Esophagus (tissue), 2 donors: Measurements from ENCODE around the gene HLA-A. TPM values are rescaled to one million over a fixed set of nuclear protein-coding genes. Genes with fewer than 3 reads are reported as not detected.
"Not testable (repeated sequence)": the region's sequence is repeated elsewhere in the genome, so short reads cannot be mapped to it uniquely, and the experiment has no call there.

ENCODE experiments used
- H3K27ac ChIP-seq, 2 donors: one replicate each; pipeline ENCODE4 v1.5.1; 2013; ENCODE audit warnings: low read depth in 2 of 2, mild to moderate bottlenecking in 2 of 2, inconsistent platforms in 1 of 2, low read length in 1 of 2, moderate library complexity in 1 of 2
- H3K27me3 ChIP-seq, 2 donors: one replicate each; pipeline ENCODE4 v1.6.1; 2013; ENCODE audit warnings: low read length in 2 of 2, control low read depth in 1 of 2, mild to moderate bottlenecking in 1 of 2; ENCODE audit not compliant: insufficient read depth in 2 of 2, control insufficient read depth in 1 of 2
- H3K36me3 ChIP-seq, 2 donors: one replicate each; pipeline ENCODE4 v1.6.1; 2013; ENCODE audit warnings: low read length in 1 of 2; ENCODE audit not compliant: control insufficient read depth in 2 of 2, insufficient read depth in 2 of 2
- H3K4me1 ChIP-seq, 2 donors: one replicate each; pipeline ENCODE4 v1.6.1; 2013; ENCODE audit warnings: low read length in 1 of 2; ENCODE audit not compliant: control insufficient read depth in 2 of 2, insufficient read depth in 2 of 2
- H3K4me3 ChIP-seq, 2 donors: one replicate each; pipeline ENCODE4 v1.5.1; 2013; ENCODE audit warnings: low read length in 2 of 2, mild to moderate bottlenecking in 2 of 2, low read depth in 1 of 2, moderate library complexity in 1 of 2
- H3K9me3 ChIP-seq, 2 donors: one replicate each; pipeline ENCODE4 v1.6.1; 2013; ENCODE audit warnings: mild to moderate bottlenecking in 2 of 2, low read depth in 1 of 2, low read length in 1 of 2, moderate library complexity in 1 of 2; ENCODE audit not compliant: control insufficient read depth in 2 of 2, insufficient read depth in 1 of 2
- WGBS, 2 donors: extraction: QIAGEN DNeasy Blood & Tissue Kit; methylation state at CpG; one replicate each; pipeline ENCODE4 v1.1.7; 2013; 5-methylcytosine and 5-hydroxymethylcytosine counted together
- polyA plus RNA-seq, 2 donors: library from polyadenylated mRNA; stranded (reverse); fragments of 200-250 nt; gene quantifications; one replicate each; pipeline ENCODE4 v1.2.3, GENCODE V29; 2013
- donor health status: healthy with polysubstance abuse.
- donor health status: Bipolar disorder and iron deficiency.

Gene HLA-A
- polyA plus RNA-seq, 2 donors: 197 to 259 TPM

DNA sequence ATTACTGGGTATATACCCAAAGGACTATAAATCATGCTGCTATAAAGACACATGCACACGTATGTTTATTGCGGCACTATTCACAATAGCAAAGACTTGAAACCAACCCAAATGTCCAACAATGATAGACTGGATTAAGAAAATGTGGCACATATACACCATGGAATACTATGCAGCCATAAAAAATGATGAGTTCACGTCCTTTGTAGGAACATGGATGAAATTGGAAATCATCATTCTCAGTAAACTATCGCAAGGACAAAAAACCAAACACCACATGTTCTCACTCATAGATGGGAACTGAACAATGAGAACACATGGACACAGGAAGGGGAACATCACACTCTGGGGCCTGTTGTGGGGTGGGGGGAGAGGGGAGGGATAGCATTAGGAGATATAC, 37.7 kb downstream of the HLA-A start:
- not testable (repeated sequence) for H3K27ac ChIP-seq, H3K4me3 ChIP-seq, H3K27me3 ChIP-seq, H3K9me3 ChIP-seq, H3K36me3 ChIP-seq, H3K4me1 ChIP-seq
- 43% methylated on average over 1 of the region's 4 CpGs; no CpG with 5 or more reads in 1 of the 2 donors for WGBS, 2 donors

DNA sequence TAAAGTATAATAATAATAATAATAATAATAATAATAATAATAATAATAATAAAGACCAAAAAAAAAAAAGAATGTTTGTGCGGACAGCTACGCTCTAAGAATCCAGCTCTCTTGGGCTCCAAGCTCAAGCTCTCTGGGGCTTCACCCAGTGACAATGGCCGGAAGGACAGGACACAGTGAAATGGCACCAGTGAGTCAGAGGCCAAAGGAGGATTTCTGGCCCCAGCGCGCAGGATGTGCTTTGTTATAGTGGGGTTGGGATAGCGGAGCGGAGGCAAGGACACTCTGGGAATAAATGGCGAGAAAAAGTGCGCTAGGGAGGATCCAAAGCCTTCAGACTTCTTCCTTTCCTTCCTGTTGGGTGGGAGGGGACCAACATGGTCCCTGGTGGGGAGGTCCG, 38.2 kb downstream of the HLA-A start:
- WGBS, 2 donors: 84 to 85% methylated on average over 10 of the region's 10 CpGs
- H3K36me3 ChIP-seq: no peaks in the 10 kb centered on the region
- H3K9me3 ChIP-seq: no peaks in the 10 kb centered on the region
- H3K4me3 ChIP-seq: no peak overlapping the region
- peaks cover 0 to 3% of the 10 kb centered on the region in 2 donors for H3K27me3 ChIP-seq
- H3K4me1 ChIP-seq: no peaks in the 10 kb centered on the region
- no peak overlapping the region for H3K27ac ChIP-seq

- H3K9me3 ChIP-seq: no peaks in the 10 kb centered on the region
- 54 to 67% methylated on average over 8 of the region's 8 CpGs for WGBS, 2 donors
- no peaks in the 10 kb centered on the region for H3K36me3 ChIP-seq
- H3K27me3 ChIP-seq: peaks cover 0 to 2% of the 10 kb centered on the region in 2 donors
- no peaks in the 10 kb centered on the region for H3K4me1 ChIP-seq
- no peak overlapping the region for H3K4me3 ChIP-seq
- no peak overlapping the region for H3K27ac ChIP-seq
Observed at GRCh38 chr6:29981211-29981812, 39.0 kb downstream of the HLA-A start.

- Histone ChIP-seq H3K36me3 (no peaks in the 10 kb centered on the region), H3K4me3 (no peak overlapping the region), H3K27ac (no peak overlapping the region)
Observed at GRCh38 chr6:29982097-29982496, 39.8 kb downstream of the HLA-A start.

GRCh38 chr6:29984232-29984631, 41.9 kb downstream of the HLA-A start:
- Histone ChIP-seq H3K9me3 (no peaks in the 10 kb centered on the region), H3K27me3 (no peaks in the 10 kb centered on the region), H3K4me3 (no peak overlapping the region), H3K27ac (no peak overlapping the region), H3K36me3 (no peaks in the 10 kb centered on the region), H3K4me1 (no peaks in the 10 kb centered on the region)
- 52 to 87% methylated on average over 3 of the region's 3 CpGs for WGBS, 2 donors

More at GRCh38 chr6:29982097-29982496, 39.8 kb downstream of the HLA-A start:
- Histone ChIP-seq H3K9me3 (no peaks in the 10 kb centered on the region), H3K4me1 (no peaks in the 10 kb centered on the region), H3K27me3 (no peaks in the 10 kb centered on the region)

DNA sequence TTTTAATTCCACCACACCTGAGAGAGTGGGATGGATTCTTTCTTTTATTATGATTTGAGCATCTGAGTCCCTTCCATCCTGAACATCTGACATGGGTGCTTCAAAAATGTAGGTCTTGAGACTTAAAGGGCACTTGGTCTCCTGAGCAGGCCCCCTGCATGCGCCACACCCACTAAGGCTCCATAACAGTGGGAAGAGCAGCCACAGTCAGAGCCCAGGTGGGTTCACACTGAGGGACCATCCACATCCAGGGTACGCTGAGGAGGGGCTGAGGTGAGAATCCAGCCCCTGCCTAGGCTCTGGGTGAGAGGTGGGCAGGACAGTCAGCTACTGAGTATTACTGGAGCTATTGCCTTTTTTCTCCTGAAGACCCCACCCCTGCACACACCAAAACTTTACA, 42.7 kb downstream of the HLA-A start:
- Histone ChIP-seq H3K4me3 (no peak overlapping the region), H3K4me1 (no peaks in the 10 kb centered on the region), H3K36me3 (no peaks in the 10 kb centered on the region), H3K9me3 (no peaks in the 10 kb centered on the region), H3K27me3 (no peaks in the 10 kb centered on the region), H3K27ac (no peak overlapping the region)
- 69 to 96% methylated on average over 2 of the region's 2 CpGs for WGBS, 2 donors

GRCh38 chr6:29986179-29986781, 43.9 kb downstream of the HLA-A start:
- H3K4me1 ChIP-seq: no peaks in the 10 kb centered on the region

GRCh38 chr6:29989211-29989610, 46.9 kb downstream of the HLA-A start:
- Histone ChIP-seq H3K4me3 (no peak overlapping the region), H3K27me3 (no peaks in the 10 kb centered on the region), H3K36me3 (no peaks in the 10 kb centered on the region), H3K27ac (no peak overlapping the region), H3K4me1 (no peaks in the 10 kb centered on the region), H3K9me3 (no peaks in the 10 kb centered on the region)
- 70 to 91% methylated on average over 2 of the region's 2 CpGs for WGBS, 2 donors

More at GRCh38 chr6:29986179-29986781, 43.9 kb downstream of the HLA-A start:
- no peaks in the 10 kb centered on the region for H3K9me3 ChIP-seq
- no peaks in the 10 kb centered on the region for H3K36me3 ChIP-seq
- WGBS, 2 donors: 54 to 86% methylated on average over 4 of the region's 4 CpGs
- H3K4me3 ChIP-seq: no peak overlapping the region
- H3K27me3 ChIP-seq: no peaks in the 10 kb centered on the region
- no peak overlapping the region for H3K27ac ChIP-seq

DNA sequence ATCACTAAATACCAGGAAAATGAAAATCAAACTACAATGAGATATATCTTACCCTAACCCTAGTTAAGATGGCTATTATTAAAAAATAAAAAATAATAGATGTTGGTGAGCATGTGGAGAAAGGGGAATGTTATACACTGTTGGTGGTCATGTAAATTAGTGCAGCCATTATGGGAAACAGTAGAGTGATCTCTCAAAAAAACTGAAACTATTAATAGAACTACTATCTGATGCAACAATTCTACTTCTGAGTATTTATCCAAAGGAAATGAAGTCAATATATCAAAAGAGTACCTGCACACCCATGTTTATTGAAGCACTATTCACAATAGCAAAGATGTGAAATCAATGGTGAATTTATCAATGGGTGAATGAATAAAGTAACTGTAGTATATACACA, 48.6 kb downstream of the HLA-A start:
- Histone ChIP-seq H3K27me3 (no peaks in the 10 kb centered on the region), H3K9me3 (no peaks in the 10 kb centered on the region), H3K4me1 (no peaks in the 10 kb centered on the region), H3K36me3 (no peaks in the 10 kb centered on the region), H3K27ac (no peak overlapping the region), H3K4me3 (no peak overlapping the region)

DNA sequence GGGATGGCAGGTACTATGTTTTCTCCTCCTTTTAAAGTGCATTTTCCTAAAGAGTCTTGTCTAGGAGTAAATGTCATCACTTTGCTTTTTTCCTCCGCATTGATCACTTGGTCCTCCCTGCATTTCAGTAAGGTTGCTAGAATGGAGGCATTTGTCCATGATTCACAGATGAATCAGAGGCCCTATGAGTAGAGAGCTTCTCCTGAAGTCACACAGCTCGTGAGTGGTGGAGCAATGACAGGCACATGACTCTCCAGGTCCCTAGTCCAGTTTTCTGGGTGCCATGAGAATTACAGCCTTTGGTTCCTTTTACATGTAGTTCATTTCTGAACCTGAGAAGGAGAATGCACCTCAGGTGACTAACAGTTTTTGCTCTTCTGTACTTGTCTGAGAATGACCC, 50.5 kb downstream of the HLA-A start:
- no peak overlapping the region for H3K4me3 ChIP-seq
- WGBS, 2 donors: 64 to 78% methylated on average over 2 of the region's 2 CpGs
- H3K9me3 ChIP-seq: no peaks in the 10 kb centered on the region
- H3K27me3 ChIP-seq: no peaks in the 10 kb centered on the region
- no peaks in the 10 kb centered on the region for H3K4me1 ChIP-seq
- no peaks in the 10 kb centered on the region for H3K36me3 ChIP-seq
- no peak overlapping the region for H3K27ac ChIP-seq
